Stimulated activated CD8-positive, alpha-beta memory T cell treated with anti-CD3 and anti-CD28 coated beads, Interleukin-15, amount 100 ng/mL, for 1 hour (primary cell): Measurements from ENCODE around the gene CCDC6.
"Not testable (repeated sequence)": the region's sequence is repeated elsewhere in the genome, so short reads cannot be mapped to it uniquely, and the experiment has no call there.

Experiments used
- DNase-seq: peaks from one replicate; pipeline ENCODE4 v3.0.0-alpha.2; 2020; ENCODE audit warnings: low read depth

Gene CCDC6

DNA sequence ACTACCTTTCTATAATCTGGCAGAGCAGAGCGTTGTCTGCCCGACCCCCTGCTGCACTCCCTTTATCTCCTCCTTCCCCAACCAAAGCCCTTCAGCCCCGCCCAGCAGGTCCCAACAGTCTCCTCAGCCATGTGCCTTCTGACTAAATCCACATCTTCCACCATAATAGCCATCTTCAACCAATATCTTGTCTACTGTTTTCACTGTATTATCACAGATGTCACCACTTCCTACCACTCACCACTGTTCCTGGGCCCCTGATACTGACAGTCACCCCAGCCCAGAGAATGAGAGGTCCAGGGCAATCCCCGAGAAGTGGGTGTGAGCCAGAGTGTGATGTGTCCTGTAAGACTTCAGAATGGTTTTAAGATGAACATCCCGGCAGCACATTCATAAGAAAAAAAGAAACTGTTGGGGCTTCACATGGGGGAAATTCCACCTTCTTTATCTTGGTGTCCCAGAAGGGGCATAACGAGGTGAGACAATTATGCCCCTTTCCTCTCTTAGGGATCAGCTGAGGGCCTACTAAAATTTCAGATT is 25.3 kb downstream of the CCDC6 start:
- no peak for DNase-seq

DNA sequence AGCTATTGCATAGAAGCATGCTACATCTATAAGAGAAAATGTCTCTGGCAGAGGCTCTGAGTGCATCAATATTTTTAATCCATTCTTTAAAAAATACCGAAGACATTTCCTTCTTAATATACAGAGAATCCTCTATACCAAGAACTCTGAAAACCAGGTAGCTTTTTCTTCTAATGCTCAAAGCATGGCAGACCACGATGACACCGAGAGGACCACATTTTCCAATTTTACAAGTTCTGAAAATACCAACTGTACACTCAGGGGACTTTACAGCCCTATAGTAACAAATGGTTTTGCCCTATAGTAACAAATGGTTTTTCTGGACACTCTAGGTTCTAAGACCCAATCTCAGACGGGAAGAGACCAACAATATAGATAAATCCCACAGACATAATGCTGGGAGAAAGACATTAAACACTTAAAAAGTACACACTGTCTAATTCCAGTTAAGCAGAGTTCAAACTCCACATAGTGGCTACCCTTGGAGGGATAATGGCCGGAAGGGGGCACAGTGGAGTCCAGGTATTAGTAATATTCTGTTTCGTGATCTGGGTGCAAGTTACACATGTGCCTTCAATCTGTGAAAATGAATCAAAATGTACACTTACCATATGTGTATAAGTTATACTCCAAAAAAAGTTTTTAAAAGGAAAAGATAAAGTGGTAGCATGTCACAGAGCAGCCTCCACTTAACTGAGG is 26.2 kb downstream of the CCDC6 start:
- no peak for DNase-seq

DNA sequence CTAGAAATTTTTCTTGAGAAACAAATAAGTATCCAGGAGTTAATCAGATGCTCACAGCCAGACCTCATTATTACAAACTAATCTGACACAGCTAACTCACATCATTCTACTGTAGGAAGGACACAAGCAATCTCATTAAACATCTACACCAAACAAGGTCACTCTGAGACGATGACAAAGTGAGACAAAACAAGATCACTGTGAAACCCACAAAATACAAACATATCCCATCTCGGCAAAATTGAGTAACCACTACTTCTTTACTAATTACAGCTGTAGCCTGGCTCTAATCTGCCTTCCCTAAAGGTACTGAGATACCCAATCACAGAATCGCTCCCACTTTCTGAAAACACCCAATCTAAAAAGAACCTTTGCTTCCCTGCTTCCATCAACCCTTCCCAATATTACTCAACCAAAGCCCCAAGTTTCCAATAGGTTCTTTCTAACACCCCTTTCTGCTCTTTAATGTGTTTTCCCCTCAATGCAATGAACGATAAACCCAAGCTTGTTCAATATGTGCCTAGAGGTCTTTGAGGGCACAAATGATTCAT is 26.9 kb downstream of the CCDC6 start:
- DNase-seq, result no peak

DNA sequence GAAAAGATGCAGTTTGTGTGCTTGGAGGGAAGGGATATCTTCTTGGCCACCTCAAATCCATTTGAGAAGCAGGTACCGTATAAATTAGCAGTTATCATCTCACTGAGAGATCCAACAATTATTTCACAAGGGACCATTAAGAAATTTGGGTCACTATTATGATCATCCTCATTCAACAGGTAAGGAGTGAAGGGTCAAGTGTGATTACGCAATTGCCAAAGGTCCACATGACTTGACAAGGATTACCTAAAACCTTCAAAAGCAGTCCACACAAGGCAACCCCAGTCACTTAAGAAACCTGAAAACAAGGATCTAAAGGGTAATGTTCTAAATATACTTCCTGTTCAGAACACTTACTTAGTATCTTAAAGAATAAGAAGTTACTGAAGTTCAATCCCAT is 27.4 kb downstream of the CCDC6 start:
- DNase-seq, result no peak

DNA sequence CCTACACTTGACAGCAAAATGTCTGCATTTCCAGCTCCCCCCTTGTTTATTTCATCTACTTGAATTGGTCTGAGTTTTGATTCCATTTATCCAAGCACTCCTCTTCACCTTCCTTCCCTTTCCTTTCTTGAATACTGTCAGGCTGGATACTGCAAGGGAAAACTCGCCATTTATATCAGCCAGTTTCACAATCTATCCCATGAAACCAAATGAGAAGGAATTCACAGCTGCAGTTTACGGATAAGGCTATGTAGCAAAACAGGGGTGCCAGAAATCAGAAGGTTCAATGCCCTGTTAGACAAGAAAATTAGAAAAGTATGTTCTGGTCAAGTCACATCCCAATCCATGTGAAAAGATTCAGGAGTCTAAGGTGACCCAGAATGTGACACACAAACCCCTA is 28.1 kb downstream of the CCDC6 start:
- no peak for DNase-seq

DNA sequence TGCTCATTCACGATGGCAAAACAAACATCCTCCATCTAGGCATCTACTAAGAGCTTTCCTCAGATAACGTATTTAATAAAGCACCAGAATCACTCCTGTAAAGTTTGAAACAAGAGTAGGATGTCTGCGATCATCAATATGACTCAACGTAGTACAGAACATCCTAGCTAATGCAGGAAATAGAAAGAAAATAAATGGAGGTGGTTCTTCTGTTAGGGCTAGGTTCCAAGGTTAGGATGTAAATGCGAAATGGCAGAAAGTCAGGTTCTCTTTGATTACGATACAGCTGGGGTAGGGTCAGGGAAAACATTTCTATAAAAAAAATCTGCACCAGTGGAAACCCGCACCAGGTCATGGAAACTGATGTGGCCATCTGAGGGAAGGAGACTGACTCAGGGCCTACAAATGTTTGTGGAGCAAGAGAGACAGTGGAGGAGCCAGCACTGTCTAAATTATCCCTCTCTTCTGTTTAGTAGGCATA is 29.1 kb downstream of the CCDC6 start:
- no peak for DNase-seq

DNA sequence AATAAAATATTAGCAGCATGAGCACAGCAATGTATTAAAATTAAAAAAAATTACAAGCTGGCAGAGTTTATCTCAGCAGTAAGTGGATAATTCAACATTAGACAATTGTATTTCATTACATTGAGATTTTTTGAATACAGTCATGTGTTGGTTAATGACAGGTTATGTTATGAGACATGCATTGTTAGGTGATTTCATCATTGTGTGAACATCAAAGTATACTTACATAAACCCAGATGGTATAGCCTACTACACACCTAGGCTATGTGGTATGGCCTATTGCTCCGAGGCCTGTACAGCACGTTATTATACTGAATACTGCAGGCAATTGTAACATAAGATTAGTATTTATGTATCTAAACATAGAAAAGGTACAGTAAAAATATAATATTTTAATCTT is 29.7 kb downstream of the CCDC6 start:
- no peak for DNase-seq

DNA sequence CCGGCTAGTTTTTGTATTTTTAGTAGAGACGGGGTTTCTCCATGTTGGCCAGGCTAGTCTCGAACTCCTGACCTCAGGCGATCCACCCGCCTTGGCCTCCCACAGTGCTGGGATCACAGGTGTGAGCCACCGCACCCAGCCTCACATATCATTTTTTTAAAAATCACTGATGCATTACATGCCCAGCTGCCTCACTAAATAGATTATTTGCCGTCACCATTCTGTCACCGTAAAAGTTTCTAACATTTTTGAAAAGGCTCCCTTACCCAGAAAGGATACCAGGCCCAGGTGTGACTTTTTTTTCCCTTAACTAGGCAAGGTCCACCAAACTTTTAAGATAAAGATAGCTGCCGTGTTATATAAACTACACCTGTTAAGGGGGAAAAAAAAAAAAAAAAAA is 30.1 kb downstream of the CCDC6 start:
- DNase-seq, result not testable (repeated sequence)

DNA sequence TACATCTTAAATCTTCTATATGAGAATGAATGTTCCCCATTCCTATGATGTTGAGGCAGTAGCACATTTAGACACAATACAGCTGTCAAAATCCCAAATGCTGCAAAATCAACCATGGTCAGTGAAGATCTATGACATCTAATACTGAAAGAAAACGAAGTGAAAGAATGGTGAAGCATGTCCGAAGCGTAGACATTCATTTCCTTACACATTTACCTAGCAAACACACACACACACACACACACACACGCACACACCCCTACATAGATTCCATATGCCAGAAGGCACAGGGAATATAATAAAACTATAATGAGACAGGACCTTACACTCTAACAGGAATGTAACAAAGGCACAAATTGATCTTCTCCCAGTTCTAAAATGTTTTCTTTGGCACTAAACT is 32.5 kb downstream of the CCDC6 start:
- no peak for DNase-seq

DNA sequence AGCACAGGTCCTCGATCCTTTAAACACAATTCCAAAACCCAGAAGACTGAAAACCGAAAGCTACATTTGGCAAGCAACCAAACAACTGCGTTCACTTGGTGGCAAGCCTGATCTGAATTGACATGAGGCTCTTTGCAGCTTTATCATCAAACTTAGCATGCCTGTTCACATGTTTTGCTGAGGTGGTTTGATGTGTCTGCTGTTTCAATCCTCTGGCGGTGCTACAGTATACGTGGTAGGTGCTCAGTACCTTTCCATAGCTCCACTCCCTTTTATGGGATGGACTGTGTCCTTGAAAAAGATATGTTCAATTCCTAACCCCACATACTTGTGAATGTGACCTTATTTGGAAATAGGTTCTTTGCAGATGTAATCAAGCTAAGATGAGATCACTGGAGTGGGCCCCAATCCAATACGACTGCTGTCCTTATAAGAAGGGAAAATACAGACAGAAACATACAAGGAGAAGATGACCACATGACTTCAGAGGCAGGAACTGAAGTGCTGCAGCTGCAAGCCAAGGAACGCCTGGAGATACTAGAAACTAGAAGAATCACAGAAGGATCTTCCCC is 33.4 kb downstream of the CCDC6 start:
- no peak for DNase-seq

DNA sequence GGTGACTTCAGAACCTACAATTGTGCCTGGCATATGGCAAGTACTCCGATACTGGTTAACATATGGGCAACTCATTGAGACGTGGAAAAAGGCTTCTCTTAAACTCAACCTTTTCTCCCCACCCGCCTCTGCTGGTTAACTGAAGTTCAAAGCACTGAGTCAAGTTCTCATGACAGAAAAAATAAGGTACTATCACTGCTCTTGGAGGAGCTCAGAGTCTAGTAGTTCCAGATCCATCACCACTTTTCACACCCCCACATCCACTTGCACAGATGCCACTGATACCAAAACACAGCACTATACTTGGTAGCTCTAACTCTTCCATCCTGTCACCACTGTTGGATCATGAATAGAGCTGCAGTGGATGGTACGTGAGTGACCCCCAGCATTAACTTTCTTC is 36.2 kb downstream of the CCDC6 start:
- no peak for DNase-seq

DNA sequence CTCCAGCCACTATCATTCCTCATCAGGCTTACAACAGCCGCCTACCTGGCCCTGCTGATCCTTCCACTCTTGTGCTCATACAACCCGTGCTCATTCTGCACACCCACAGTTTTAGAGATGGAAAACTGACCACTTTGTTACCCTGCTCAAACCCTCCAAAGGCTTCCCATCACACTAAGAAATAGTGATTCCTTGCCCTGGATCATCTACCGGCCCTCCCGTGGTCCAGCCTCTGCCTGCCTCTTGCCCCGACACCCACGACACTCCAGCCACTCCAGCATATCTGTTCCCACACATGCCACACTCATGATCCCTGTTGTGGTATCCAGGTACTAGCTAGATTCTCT is 36.8 kb downstream of the CCDC6 start:
- no peak for DNase-seq

DNA sequence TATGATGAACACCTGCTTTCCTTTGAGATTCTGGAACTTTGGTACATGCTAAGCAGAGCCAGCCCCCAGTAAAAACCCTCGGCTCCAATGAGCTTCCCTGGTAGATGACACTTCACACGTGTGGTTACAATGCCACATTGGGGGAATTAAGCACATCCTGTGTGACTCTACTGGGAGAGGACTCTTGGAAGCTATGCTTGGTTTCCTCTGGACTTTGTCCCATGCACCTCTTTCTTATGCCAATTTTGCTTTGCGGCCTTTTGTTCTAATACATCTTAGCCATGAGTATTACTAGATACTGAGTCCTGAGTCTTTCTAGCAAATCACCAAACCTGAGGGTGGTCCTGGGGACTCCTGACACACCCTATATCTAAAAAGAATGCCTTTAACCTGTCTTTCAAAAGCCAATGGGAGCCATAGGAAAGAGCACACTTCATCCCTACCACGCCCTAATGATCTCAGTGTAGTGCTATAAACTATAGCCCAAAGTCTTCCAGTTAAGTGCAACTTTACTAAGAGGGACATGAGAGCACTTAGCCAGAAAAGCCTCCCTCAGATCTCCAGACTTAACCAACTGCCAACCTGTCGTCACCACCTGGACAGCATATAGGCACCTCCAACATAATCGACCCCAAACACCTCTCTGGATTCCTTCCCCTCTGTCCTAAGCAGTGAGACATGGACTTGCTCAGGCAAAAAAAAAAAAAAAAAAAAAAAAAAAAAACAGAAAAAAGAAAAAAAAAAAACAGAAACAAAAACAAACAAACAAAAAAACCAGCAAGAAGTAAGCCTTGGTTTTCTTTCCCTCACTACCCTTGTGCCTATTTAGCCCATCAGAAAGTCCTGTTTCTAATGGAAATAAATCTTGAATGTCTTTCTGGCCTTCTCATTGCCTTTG is 37.4 kb downstream of the CCDC6 start:
- DNase-seq, result no peak

DNA sequence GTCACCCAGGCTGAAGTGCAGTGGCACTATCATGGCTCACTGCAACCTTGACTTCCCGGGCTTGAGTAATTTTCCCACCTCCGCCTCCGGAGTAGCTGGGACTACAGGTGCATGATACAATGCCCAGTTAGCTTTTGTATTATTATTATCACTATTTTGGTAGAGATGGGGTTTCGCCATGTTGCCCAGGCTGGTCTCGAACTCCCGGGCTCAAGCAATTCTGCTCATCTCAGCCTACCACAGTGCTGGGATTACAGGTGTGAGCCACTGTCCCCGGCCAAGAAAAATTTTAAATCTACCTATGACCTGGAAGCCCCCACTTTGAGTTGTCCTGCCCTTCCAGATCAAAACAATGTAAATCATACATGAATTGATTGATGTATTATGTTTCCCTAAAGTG is 38.8 kb downstream of the CCDC6 start:
- DNase-seq, result no peak

DNA sequence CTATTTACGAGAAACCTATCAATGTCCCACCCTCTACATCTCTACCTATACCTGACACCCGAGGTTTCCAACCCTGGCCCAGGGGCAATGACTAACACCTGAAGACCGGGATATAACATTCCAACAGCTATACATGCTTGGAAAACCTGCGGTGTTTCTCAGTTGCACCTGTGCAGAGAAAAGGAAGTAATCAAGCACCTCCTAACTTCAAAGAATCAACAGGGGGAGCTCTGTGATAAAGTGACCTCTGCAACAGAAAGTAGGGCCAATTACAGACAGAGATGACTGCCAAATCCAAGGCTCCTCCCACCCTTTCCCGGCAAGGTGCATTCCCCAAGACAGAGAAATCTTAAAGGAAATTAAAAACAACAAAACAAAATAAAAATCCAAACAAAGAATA is 41.3 kb downstream of the CCDC6 start:
- DNase-seq, result no peak

DNA sequence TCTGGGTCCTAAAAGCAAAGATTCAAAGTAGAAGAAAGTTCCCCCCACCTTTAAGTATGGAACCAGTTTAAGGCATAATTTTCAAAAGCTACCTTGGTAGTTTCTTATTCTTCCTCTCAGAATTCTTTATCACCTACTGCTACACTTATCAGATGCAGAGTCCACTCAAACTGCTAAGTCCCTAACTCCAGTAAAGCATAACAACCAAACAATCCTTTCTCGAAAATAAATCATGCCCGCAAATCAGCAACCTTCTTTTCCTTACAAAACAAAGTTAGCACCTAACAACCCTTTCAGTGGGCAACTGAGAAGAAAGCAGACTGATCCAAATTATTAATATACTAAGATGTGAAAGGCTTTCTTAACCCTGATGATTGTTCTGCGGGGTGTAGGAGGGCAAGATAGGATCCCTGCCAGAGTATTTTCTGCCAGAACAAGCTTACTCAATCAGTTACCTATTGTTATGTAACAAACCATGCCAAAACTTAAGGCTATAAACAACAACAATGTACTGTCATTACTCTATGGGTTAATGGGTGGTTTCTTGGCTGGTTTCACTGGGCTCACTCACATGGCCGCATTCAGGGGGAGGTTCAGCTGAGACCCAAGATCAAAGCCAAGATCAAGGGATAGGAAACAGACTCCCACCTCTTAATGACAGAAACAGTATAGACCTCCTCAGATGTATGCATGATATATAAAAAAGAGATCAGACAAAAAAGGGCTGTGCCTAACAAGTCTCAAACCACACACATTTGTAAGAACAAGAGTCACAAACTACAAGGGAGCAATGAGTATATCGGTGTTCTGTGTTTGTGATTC is 42.0 kb downstream of the CCDC6 start:
- no peak for DNase-seq

DNA sequence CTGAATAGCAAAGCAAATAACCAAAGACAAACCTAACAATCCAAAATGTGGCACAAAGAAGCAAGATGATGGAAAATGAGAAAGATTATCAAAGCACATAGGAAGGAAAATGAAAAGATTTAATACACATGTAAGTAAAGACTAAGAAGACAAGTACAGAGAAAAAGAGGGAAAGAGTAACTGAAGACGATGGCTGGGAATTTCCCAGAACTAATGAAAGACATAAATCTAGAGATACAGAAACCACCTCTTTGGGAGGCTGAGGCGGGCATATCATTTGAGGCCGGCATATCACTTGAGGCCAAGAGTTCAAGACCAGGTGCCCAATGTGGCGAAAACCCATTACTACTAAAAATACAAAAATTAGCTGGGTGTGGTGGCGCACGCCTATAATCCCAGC is 46.8 kb downstream of the CCDC6 start:
- DNase-seq, result no peak

DNA sequence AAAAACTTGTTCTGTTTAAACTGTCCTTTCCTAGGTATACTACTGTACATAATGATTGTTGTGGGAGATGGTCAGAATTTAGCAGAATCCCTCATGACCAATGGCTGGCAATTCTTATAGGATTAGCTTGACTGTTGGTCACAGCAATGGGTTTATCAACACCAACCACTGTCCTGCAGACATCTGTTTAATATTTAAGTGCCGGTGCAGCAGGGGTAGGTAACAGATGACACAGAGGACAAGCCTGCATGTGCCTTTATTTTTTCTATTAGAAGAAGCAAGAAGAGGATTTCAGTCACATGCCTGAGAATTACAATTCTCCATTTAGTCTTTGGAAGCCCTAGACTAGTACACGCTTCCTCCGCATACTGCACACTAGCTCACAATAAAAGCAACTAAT is 48.4 kb downstream of the CCDC6 start:
- DNase-seq, result no peak

DNA sequence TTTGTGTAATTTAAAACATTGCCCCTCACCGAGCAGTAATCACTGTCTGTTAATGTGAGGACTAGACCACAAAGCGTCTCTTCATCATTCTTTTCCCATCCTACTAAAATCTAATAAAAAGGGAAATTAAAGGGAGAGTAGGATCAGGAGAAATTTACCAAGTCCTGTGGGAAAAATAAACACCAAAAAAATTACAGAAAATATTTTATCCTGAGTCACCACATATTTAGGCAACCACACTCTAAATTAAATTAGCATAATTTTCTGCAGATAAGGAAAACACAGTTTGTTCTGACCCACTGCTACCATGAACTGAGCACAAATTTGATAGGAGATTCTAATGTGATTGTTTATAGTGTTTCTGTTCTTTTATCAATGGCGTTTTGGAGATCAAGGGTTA is 49.3 kb downstream of the CCDC6 start:
- DNase-seq, result no peak

DNA sequence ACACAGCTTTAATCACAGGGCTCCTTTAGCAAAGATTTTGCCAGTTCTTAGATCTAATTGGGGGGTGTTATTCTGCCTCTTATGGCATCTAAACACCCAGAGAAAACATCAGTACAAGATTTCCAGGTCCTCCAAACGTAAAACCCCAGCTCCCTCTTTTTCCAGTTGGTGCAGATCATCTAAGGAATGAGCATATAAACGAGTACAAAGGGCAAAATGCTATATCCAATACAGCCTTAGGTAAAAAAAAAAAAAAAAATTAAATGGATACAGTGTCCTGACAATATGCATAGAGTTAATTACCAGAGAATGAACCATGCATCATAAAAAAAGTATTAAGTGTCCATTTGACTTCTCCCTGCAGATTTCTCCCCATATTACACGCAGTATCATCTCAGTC is 50.3 kb downstream of the CCDC6 start:
- DNase-seq, result no peak

DNA sequence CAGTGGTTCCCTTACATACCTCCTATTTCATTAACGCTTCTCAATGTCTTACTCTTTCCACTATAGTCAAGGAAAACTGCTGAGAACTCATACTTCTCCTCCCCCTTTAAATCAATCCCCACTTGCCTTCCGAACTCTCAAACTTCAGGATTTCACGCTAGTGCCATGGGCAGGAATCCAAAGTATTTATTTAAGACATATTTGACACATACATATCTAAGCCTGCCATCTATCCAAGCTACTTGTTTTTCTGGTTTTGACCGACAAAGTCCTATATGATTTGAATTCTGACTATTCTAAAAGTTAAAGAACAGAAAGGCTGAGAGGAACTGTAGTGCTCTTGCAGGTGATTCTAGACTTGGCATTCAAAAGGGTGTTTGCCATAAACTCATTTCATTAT is 51.8 kb downstream of the CCDC6 start:
- no peak for DNase-seq

DNA sequence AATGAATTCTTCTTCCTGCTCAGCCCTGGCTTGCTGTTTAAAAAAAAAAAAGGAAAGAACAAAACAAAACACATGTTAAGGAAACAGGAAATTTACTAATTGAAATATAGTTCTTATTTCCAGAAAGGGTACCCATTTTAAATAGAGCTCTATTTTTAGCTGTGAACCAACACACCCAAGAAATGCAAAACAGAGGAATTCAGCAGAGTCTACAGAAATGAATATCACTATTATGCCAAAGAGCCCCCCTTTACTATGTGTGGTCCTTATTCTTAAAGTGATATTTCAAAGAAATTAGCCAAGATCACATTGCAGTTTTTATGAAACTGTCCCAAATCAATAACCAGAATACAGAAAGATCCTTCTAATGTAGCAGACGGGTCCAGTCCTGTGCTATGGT is 53.7 kb downstream of the CCDC6 start:
- DNase-seq, result no peak
